ENCODE measurements around the gene WDR89.
"Not testable (repeated sequence)": the region's sequence is repeated elsewhere in the genome, so short reads cannot be mapped to it uniquely, and the experiment has no call there.

Gene WDR89

GRCh38 chr14:63596998-63597658 lies 44.5 kb downstream of the WDR89 start:
- no peak for DNase-seq (ENCODE audit: low read depth in 1 of 2, low spot score in 1 of 2)
- H3K27ac ChIP-seq (replicated peaks): no peak overlapping the region
- TF ChIP-seq, protein P1, sequence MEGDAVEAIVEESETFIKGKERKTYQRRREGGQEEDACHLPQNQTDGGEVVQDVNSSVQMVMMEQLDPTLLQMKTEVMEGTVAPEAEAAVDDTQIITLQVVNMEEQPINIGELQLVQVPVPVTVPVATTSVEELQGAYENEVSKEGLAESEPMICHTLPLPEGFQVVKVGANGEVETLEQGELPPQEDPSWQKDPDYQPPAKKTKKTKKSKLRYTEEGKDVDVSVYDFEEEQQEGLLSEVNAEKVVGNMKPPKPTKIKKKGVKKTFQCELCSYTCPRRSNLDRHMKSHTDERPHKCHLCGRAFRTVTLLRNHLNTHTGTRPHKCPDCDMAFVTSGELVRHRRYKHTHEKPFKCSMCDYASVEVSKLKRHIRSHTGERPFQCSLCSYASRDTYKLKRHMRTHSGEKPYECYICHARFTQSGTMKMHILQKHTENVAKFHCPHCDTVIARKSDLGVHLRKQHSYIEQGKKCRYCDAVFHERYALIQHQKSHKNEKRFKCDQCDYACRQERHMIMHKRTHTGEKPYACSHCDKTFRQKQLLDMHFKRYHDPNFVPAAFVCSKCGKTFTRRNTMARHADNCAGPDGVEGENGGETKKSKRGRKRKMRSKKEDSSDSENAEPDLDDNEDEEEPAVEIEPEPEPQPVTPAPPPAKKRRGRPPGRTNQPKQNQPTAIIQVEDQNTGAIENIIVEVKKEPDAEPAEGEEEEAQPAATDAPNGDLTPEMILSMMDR (IDR thresholded peaks at IDR 0.05; ENCODE audit: insufficient read depth, low read length): no peak
- TF ChIP-seq, protein P2, sequence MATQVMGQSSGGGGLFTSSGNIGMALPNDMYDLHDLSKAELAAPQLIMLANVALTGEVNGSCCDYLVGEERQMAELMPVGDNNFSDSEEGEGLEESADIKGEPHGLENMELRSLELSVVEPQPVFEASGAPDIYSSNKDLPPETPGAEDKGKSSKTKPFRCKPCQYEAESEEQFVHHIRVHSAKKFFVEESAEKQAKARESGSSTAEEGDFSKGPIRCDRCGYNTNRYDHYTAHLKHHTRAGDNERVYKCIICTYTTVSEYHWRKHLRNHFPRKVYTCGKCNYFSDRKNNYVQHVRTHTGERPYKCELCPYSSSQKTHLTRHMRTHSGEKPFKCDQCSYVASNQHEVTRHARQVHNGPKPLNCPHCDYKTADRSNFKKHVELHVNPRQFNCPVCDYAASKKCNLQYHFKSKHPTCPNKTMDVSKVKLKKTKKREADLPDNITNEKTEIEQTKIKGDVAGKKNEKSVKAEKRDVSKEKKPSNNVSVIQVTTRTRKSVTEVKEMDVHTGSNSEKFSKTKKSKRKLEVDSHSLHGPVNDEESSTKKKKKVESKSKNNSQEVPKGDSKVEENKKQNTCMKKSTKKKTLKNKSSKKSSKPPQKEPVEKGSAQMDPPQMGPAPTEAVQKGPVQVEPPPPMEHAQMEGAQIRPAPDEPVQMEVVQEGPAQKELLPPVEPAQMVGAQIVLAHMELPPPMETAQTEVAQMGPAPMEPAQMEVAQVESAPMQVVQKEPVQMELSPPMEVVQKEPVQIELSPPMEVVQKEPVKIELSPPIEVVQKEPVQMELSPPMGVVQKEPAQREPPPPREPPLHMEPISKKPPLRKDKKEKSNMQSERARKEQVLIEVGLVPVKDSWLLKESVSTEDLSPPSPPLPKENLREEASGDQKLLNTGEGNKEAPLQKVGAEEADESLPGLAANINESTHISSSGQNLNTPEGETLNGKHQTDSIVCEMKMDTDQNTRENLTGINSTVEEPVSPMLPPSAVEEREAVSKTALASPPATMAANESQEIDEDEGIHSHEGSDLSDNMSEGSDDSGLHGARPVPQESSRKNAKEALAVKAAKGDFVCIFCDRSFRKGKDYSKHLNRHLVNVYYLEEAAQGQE (IDR thresholded peaks at IDR 0.05; ENCODE audit: insufficient replicate concordance, low read depth): no peak
- no peak for TF ChIP-seq SPI1 (IDR thresholded peaks at IDR 0.05; ENCODE audit: borderline replicate concordance, low read depth)
- no peak for TF ChIP-seq GABPA (IDR thresholded peaks at IDR 0.05; ENCODE audit: low read depth)
- no peak for TF ChIP-seq POLR2AphosphoS5 (IDR thresholded peaks at IDR 0.05; ENCODE audit: low read depth)
- no peak overlapping the region for H3K4me3 ChIP-seq (replicated peaks; ENCODE audit: insufficient read depth, low read length)
- H3K27me3 ChIP-seq (ENCODE audit: insufficient read depth, poor library complexity, severe bottlenecking): no peaks in the 10 kb centered on the region

GRCh38 chr14:63594455-63595372 lies 47.0 kb downstream of the WDR89 start:
- peak; percentile 52; the same call in 1 of the 2 replicates for TF ChIP-seq POLR2AphosphoS5 (IDR thresholded peaks at IDR 0.05; ENCODE audit: low read depth)
- TF ChIP-seq, protein P1 (IDR thresholded peaks at IDR 0.05; ENCODE audit: insufficient read depth, low read length): no peak
- no peak for TF ChIP-seq GABPA (IDR thresholded peaks at IDR 0.05; ENCODE audit: low read depth)
- no peak for TF ChIP-seq SPI1 (IDR thresholded peaks at IDR 0.05; ENCODE audit: borderline replicate concordance, low read depth)
- H3K27me3 ChIP-seq (ENCODE audit: insufficient read depth, poor library complexity, severe bottlenecking): no peaks in the 10 kb centered on the region
- DNase-seq (ENCODE audit: low read depth in 1 of 2, low spot score in 1 of 2): no peak
- no peak overlapping the region for H3K27ac ChIP-seq (replicated peaks)
- no peak overlapping the region for H3K4me3 ChIP-seq (replicated peaks; ENCODE audit: insufficient read depth, low read length)

DNA sequence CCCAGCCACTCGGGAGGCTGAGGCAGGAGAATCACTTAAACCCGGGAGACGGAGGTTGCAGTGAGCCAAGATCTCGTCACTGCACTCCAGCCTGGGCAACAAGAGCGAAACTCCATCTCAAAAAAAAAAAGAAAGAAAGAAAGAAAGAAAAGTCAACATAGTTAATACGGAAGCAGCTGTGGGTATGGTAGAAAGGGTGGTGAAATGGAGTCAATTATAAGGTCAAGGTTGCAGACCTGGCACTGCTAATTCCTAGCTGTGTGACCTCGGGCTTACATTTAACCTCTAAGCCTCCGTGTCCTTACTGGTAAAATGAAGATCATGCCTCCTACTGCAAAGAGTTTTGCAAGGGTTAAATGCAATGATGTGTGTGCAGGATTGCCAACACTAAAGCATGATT lies 58.6 kb downstream of the WDR89 start:
- DNase-seq (ENCODE audit: low read depth in 1 of 2, low spot score in 1 of 2); H3K4me3 ChIP-seq (replicated peaks; ENCODE audit: insufficient read depth, low read length); H3K27me3 ChIP-seq (ENCODE audit: insufficient read depth, poor library complexity, severe bottlenecking); H3K27ac ChIP-seq (replicated peaks): not testable (repeated sequence)

GRCh38 chr14:63581491-63581890 lies 60.2 kb downstream of the WDR89 start:
- H3K27ac ChIP-seq (replicated peaks): no peak overlapping the region
- DNase-seq (ENCODE audit: low read depth in 1 of 2, low spot score in 1 of 2): no peak
- TF ChIP-seq, protein P2 (IDR thresholded peaks at IDR 0.05; ENCODE audit: insufficient replicate concordance, low read depth): no peak
- TF ChIP-seq, protein P1 (IDR thresholded peaks at IDR 0.05; ENCODE audit: insufficient read depth, low read length): no peak
- no peak for TF ChIP-seq SPI1 (IDR thresholded peaks at IDR 0.05; ENCODE audit: borderline replicate concordance, low read depth)
- TF ChIP-seq POLR2AphosphoS5 (IDR thresholded peaks at IDR 0.05; ENCODE audit: low read depth): no peak
- TF ChIP-seq GABPA (IDR thresholded peaks at IDR 0.05; ENCODE audit: low read depth): no peak
- H3K4me3 ChIP-seq (replicated peaks; ENCODE audit: insufficient read depth, low read length): no peak overlapping the region
- H3K27me3 ChIP-seq (ENCODE audit: insufficient read depth, poor library complexity, severe bottlenecking): no peaks in the 10 kb centered on the region
